ENCODE measurements around the gene FOXI1.

FOXI1 gene

GRCh38 chr5:170104710-170105109 lies 987 bp upstream of the FOXI1 start:
- DNase-seq (ENCODE audit: low read depth): no peak
- H3K4me3 ChIP-seq (replicated peaks; ENCODE audit: low read depth, low read length): no peak overlapping the region
- no peak for TF ChIP-seq CTCF (IDR thresholded peaks at IDR 0.05; ENCODE audit: low read length, missing control alignments)

DNA sequence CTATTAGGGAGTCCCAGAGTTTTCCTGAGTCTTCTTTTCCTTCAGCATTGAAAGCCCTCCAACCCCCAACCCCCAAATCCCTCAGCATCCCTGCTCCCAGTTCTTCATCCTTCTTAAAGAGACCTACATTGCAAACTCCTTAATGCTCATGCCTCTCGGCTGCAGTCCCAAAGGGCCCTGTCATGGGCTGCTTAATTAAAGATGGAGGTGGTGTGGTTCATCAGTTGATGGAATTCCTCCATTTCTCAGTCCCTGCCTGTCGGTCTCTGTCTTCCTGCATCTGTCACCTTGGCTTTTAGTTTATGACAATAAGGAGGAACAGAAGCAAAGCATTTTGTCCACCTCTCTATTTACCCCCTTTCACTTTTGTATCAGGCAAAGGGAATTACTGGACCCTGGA lies 2.0 kb downstream of the FOXI1 start:
- DNase-seq (ENCODE audit: low read depth): no peak
- TF ChIP-seq CTCF (IDR thresholded peaks at IDR 0.05; ENCODE audit: low read length, missing control alignments): no peak
- H3K4me3 ChIP-seq (replicated peaks; ENCODE audit: low read depth, low read length): no peak overlapping the region

GRCh38 chr5:170108266-170108785 lies 2.6 kb downstream of the FOXI1 start:
- H3K4me3 ChIP-seq (replicated peaks; ENCODE audit: low read depth, low read length): no peak overlapping the region
- no peak for TF ChIP-seq CTCF (IDR thresholded peaks at IDR 0.05; ENCODE audit: low read length, missing control alignments)
- DNase-seq (ENCODE audit: low read depth): no peak

DNA sequence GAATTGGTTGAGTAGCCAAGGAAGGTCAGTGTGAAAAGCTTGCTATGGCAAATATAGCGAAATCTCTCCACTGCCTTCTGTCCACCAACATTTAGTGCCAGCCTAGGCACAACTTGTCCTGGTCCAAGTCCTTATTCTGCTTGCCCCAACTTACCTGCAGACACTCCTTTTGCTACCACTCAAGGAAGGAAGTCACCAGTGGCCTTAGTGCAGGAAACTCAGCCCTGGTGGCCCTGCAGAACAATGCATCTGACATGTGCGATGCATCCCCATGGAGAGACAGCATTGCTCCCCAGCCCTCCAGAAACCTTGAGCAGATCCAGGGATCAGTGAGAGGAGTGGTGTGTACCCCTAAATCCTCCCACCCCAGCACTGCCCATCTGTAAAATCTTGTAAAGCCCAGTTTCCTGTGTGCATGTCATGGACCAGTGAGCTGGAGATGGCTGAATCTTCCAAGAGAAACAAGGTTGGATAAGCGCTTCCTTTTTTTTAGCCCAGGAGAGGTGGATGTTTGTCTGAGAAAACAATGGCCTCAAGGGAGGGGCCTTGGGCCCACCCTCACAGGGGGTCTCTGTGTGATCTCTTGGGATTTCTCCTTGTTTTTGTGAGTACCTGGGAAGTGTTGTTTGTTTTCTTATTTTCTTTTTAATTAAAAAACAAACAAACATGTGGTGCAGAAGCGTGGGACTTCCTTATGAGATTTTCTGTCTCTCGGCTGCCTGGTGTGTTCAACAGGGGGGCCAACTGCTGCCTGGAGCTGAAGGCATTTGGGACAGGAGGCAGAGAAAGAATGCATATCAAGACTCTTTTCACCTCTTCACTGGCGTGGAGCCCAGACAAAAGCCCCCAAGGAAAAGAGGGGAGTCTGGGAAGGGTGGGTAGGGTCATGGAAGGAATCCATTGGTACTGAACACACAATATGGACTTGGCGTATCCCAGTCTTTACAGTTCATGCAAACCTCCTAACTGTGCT lies 3.6 kb downstream of the FOXI1 start:
- H3K4me3 ChIP-seq (replicated peaks; ENCODE audit: low read depth, low read length): no peak overlapping the region
- no peak for TF ChIP-seq CTCF (IDR thresholded peaks at IDR 0.05; ENCODE audit: low read length, missing control alignments)
- no peak for DNase-seq (ENCODE audit: low read depth)

DNA sequence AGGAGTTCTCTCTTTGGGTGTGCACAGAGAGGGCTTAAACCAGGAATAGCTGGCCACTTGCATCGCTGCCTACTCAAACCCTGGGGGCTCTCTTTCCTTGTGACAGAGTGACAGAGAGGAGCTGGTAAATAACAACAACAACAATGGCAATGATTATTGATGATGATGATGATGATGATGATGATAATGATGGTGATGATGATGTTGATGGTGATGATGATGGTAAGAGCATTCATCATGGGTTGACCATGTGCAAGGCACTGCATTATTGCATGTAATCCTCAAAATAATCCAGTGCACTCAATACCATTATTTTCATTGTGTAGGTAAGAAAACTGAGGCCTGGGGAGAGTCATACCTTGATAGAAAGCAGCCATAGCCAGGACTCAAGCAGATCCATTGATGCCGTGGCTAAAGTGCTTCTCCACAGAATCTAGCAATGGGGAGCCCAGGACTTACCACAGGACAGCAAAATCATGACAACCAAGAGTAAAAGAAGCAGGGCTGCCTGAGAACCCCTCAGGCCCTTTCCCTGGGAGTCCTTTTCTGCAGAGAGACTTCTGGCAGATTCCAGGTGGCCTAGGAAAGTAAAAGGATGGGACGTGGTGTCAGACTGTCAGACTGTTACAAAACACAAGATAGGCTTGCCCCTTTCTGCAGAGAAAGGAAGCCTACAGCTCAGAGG lies 4.8 kb downstream of the FOXI1 start:
- no peak overlapping the region for H3K4me3 ChIP-seq (replicated peaks; ENCODE audit: low read depth, low read length)
- TF ChIP-seq CTCF (IDR thresholded peaks at IDR 0.05; ENCODE audit: low read length, missing control alignments): no peak
- DNase-seq (ENCODE audit: low read depth): no peak

- no peak overlapping the region for H3K4me3 ChIP-seq (replicated peaks; ENCODE audit: low read depth, low read length)
- DNase-seq (ENCODE audit: low read depth): no peak
- no peak for TF ChIP-seq CTCF (IDR thresholded peaks at IDR 0.05; ENCODE audit: low read length, missing control alignments)
Measured at GRCh38 chr5:170111088-170111785, 5.5 kb downstream of the FOXI1 start.
